Measurements from ENCODE around the gene CETP. TPM values are rescaled to one million over a fixed set of nuclear protein-coding genes. Genes with fewer than 3 reads are reported as not detected.

The CETP gene
- total and polyA plus RNA-seq, 2 of the 13 experiments (the other 11 are each of a cell fraction or from before 2014, with no cell fraction given) = 0.31 to 9.8 TPM

DNA sequence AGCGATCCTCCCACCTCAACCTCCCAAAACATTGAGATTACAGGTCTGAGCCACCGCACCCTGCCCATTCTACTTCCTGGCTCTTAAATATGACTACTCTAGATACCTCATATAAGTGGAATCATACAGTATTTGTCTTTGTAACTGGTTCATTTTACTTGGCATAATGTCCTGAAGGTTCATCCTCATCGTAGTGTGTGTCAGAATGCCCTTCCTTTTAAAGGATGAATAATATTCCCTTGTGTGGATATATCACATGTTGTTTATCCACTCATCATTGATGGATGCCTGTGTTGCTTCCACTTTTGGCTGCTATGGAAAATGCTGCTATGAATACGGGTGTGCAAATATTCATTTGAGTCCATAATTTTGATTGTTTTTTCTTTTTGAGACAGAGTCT lies 5.7 kb upstream of the CETP start:
- Histone ChIP-seq H3K27me3 (ENCODE audit: control insufficient read depth in 1 of 2, insufficient read depth in 2 of 2, low read length in 2 of 2) (peaks cover 6 to 17% of the 10 kb centered on the region in 2 experiments; a peak in 4 of 5 replicates), H3K9me3 (ENCODE audit: low read length) (no peaks in the 10 kb centered on the region), H3K4me2 (ENCODE audit: low read depth, low read length) (no peak overlapping the region), H4K20me1 (ENCODE audit: insufficient read depth, low read length) (no peaks in the 10 kb centered on the region), H3K79me2 (ENCODE audit: insufficient read depth, low read length) (no peaks in the 10 kb centered on the region), H3K36me3 (replicated peaks in 1 of 2; ENCODE audit: control insufficient read depth in 1 of 2, insufficient read depth in 2 of 2, low read length in 2 of 2) (no peaks in the 10 kb centered on the region), H3K9ac (ENCODE audit: insufficient read depth, low read depth, low read length) (no peak overlapping the region), H2AFZ (ENCODE audit: low read length) (no peak overlapping the region), H3K27ac (ENCODE audit: extremely low read length, insufficient read depth, low read length) (no peak overlapping the region), H3K4me3 (replicated peaks in 1 of 3; ENCODE audit: insufficient read depth in 1 of 3, low read depth in 2 of 3, low read length in 3 of 3) (no peak overlapping the region), H3K4me1 (ENCODE audit: insufficient read depth, low read length) (peaks cover 38% of the 10 kb centered on the region)
- ChIA-PET CTCF (ENCODE audit: low intra/inter-chr PET ratio, low total read pairs) (no interaction called here), POLR2A (no interaction called here)
- FAIRE-seq = no peak
- TF ChIP-seq ZNF563 (CRISPR knock-in tag; IDR thresholded peaks at IDR 0.05) (no peak), IRF1 (CRISPR knock-in tag; IDR thresholded peaks at IDR 0.05; ENCODE audit: low read depth) (no peak), SCMH1 (CRISPR knock-in tag; IDR thresholded peaks at IDR 0.05; ENCODE audit: borderline replicate concordance) (no peak), MBNL3 (CRISPR knock-in tag; conservative IDR thresholded peaks at IDR 0.05) (no peak), SNAPC2 (CRISPR knock-in tag; IDR thresholded peaks at IDR 0.05) (no peak), TOPORS (CRISPR knock-in tag; IDR thresholded peaks at IDR 0.05) (no peak), ZNF34 (CRISPR knock-in tag; IDR thresholded peaks at IDR 0.05; ENCODE audit: borderline replicate concordance) (no peak), HMG20A (CRISPR knock-in tag; IDR thresholded peaks at IDR 0.05; ENCODE audit: borderline replicate concordance) (no peak), HNF4G (IDR thresholded peaks at IDR 0.05; ENCODE audit: borderline replicate concordance, low read depth, low read length) (no peak), HNF4G (CRISPR knock-in tag; IDR thresholded peaks at IDR 0.05; ENCODE audit: borderline replicate concordance, low read depth) (no peak), DRAP1 (CRISPR knock-in tag; IDR thresholded peaks at IDR 0.05) (no peak), SRY (CRISPR knock-in tag; IDR thresholded peaks at IDR 0.05) (no peak)
- TF ChIP-seq, protein P1, sequence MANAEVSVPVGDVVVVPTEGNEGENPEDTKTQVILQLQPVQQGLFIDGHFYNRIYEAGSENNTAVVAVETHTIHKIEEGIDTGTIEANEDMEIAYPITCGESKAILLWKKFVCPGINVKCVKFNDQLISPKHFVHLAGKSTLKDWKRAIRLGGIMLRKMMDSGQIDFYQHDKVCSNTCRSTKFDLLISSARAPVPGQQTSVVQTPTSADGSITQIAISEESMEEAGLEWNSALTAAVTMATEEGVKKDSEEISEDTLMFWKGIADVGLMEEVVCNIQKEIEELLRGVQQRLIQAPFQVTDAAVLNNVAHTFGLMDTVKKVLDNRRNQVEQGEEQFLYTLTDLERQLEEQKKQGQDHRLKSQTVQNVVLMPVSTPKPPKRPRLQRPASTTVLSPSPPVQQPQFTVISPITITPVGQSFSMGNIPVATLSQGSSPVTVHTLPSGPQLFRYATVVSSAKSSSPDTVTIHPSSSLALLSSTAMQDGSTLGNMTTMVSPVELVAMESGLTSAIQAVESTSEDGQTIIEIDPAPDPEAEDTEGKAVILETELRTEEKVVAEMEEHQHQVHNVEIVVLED (CRISPR knock-in tag; IDR thresholded peaks at IDR 0.05; ENCODE audit: borderline replicate concordance) = no peak
- TF ChIP-seq, protein P2, sequence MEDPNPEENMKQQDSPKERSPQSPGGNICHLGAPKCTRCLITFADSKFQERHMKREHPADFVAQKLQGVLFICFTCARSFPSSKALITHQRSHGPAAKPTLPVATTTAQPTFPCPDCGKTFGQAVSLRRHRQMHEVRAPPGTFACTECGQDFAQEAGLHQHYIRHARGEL (CRISPR knock-in tag; IDR thresholded peaks at IDR 0.05) = no peak
- no peak for DNase-seq (ENCODE audit: low spot score)
- WGBS (ENCODE audit: low lambda C conversion rate) = 57% methylated on average over 4 of the region's 4 CpGs
- in situ Hi-C loops (cut with HindIII; ENCODE audit: extremely low pct_ligation_motif_present, low pct_unique_long_range_greater_than_20kb) (no loop called here), intact Hi-C loops (cut with micrococcal nuclease; ENCODE audit: unreplicated experiment) (no loop called here)
- no peak for ATAC-seq
- no TSS peak for BruUV-seq (replicated peaks)
